ENCODE measurements around the gene SH3BP5. TPM values are rescaled to one million over a fixed set of nuclear protein-coding genes. Genes with fewer than 3 reads are reported as not detected.

The SH3BP5 gene
- total RNA-seq, 1 donor from 2014 or later = 7.7 TPM

DNA sequence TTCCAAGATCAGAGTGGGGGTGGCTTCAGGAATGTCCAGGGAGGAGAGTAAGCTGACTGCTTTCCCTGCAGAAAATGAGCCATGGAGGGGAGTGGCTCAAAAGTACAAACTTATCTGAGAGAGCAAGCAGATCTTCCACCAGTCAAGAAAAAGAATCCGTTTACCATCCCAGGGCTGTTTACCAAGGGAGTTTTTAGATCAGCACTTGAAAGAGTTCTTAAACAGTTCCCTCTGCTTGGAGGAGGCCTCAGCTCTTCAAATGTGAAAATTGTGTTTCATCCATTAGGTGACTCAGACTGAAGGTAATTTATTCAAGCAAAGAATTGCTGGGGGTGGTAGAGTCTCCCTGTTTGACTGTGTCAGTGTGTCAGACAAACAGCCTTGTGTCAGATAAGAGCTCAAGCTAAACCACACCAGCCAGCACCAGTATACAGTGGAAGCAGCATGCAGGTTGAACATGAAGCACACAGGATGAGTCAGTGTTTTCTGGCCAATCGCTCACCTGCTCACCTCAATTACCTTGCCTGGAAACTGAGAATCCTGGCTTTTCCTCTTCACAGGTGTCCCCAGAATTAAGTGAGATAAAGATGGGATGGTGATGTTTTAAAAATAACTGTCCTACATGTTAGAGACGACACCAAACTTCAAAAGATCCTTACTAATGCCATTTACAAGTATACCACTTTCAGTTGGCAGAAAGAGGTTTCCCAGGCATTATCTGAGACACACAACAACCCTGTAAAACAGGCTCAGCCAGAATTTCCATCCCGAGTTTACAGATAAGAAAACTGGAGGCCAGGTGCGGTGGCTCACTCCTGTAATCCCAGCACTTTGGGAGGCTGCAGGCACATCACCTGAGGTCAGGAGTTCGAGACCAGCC, 21.7 kb downstream of the SH3BP5 start:
- no peak for TF ChIP-seq CTCF (conservative IDR thresholded peaks at IDR 0.05; ENCODE audit: low read depth, low read length)
- no peak overlapping the region for H3K4me3 ChIP-seq (ENCODE audit: low read depth, low read length)
- DNase-seq (ENCODE audit: low read depth) = no peak

GRCh38 chr3:15309662-15310335, 22.6 kb downstream of the SH3BP5 start:
- no peak for TF ChIP-seq CTCF (conservative IDR thresholded peaks at IDR 0.05; ENCODE audit: low read depth, low read length)
- DNase-seq (ENCODE audit: low read depth) = no peak
- no peak overlapping the region for H3K4me3 ChIP-seq (ENCODE audit: low read depth, low read length)

GRCh38 chr3:15307580-15307979, 24.8 kb downstream of the SH3BP5 start:
- H3K4me3 ChIP-seq (ENCODE audit: low read depth, low read length) = no peak overlapping the region
- no peak for TF ChIP-seq CTCF (conservative IDR thresholded peaks at IDR 0.05; ENCODE audit: low read depth, low read length)
- no peak for DNase-seq (ENCODE audit: low read depth)

DNA sequence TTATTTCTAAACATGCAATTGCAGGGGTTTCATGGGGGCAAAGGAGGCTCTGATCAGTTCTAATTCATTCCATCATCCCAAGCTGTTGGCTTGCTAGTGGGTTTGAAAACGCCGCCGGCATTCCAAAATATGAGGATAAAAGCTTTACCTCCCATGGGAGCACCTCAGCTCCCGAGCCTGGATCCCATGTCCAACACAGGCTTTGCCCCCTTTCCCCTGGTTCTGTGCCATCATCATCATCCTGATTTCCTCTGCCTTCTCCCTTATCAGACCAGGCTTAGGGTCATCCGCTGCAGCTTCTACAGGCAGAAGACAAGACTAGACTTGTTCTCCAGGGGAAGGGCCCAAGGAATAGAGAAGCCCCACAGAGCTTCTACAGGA, 25.4 kb downstream of the SH3BP5 start:
- no peak for TF ChIP-seq CTCF (conservative IDR thresholded peaks at IDR 0.05; ENCODE audit: low read depth, low read length)
- H3K4me3 ChIP-seq (ENCODE audit: low read depth, low read length) = no peak overlapping the region
- DNase-seq (ENCODE audit: low read depth) = no peak

- TF ChIP-seq CTCF (conservative IDR thresholded peaks at IDR 0.05; ENCODE audit: low read depth, low read length) = peak; percentile 44
- no peak for DNase-seq (ENCODE audit: low read depth)
- H3K4me3 ChIP-seq (ENCODE audit: low read depth, low read length) = no peak overlapping the region
Measured at GRCh38 chr3:15305359-15305844, 27.0 kb downstream of the SH3BP5 start.

GRCh38 chr3:15303728-15304127, 28.7 kb downstream of the SH3BP5 start:
- no peak for DNase-seq (ENCODE audit: low read depth)
- TF ChIP-seq CTCF (conservative IDR thresholded peaks at IDR 0.05; ENCODE audit: low read depth, low read length) = no peak
- no peak overlapping the region for H3K4me3 ChIP-seq (ENCODE audit: low read depth, low read length)

Data from epithelial cell of proximal tubule (primary cell).